Renal pelvis (tissue), 4 donors: Measurements from ENCODE around the gene FERD3L. TPM values are rescaled to one million over a fixed set of nuclear protein-coding genes. Genes with fewer than 3 reads are reported as not detected.

Source experiments
- DNase-seq: peaks from one replicate; pipeline ENCODE4 v3.0.0-alpha.2; 2013
- polyA plus RNA-seq, 3 donors: library from polyadenylated mRNA; unstranded; fragments of 120-200 nt; gene quantifications; one replicate each; pipeline ENCODE4 v1.2.1, GENCODE V29; 2013; ENCODE audit not compliant: insufficient read length in 3 of 3

FERD3L gene
- polyA plus RNA-seq, 3 donors = not detected

DNA sequence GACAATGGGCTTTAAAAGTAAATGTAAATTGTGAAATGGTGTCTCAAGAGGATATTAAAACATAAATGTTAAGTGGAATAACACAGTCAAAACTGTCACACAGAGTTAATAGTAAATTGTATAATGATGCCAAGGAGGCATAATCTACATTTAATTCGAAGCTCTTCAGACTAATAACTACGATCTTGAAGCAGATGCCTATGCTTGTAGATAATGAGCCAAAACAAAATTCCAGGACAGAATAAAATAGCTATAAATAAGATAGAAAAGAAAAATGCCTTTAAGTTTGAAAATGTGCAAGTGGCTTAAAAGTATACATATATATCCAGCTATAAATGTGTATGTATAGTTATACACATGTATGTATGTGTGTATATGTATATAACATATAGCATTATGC, 45.3 kb downstream of the FERD3L start:
- no peak for DNase-seq

DNA sequence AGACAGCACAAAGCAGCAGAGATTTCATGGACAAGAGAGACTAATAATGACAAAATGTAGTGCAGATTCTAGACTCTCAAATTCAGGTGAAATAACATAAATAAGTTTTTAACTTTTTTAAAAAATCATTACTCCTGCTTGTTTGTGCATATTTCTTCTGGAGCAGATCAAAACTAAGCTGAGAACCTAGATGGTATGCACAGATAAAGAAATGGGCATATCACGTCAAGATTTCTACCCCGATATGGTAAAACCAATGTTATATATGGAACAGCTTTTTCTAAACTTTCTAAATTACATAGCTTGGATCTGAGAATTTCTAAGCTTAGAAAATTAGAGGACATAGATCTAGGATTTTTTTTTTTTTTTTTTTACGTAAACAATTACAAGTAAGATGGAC, 46.0 kb downstream of the FERD3L start:
- DNase-seq = no peak

DNA sequence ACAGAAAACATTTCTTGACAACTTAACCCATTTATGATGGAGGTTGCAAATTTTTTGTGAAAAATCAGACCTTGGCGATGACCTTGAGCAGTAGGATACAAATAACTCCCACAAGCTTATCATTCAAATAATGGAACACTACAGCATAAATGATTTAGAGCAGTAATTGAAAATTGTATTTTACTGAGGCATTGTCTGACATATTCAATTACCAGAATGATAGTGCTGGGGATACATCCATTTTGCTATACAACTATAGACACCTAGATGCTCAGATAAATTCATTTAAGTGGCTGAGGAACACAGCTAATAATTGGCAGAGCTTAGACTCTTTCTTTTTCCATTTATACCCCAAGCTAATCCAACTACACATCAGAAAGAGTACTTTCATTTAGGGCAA, 46.7 kb downstream of the FERD3L start:
- no peak for DNase-seq

DNA sequence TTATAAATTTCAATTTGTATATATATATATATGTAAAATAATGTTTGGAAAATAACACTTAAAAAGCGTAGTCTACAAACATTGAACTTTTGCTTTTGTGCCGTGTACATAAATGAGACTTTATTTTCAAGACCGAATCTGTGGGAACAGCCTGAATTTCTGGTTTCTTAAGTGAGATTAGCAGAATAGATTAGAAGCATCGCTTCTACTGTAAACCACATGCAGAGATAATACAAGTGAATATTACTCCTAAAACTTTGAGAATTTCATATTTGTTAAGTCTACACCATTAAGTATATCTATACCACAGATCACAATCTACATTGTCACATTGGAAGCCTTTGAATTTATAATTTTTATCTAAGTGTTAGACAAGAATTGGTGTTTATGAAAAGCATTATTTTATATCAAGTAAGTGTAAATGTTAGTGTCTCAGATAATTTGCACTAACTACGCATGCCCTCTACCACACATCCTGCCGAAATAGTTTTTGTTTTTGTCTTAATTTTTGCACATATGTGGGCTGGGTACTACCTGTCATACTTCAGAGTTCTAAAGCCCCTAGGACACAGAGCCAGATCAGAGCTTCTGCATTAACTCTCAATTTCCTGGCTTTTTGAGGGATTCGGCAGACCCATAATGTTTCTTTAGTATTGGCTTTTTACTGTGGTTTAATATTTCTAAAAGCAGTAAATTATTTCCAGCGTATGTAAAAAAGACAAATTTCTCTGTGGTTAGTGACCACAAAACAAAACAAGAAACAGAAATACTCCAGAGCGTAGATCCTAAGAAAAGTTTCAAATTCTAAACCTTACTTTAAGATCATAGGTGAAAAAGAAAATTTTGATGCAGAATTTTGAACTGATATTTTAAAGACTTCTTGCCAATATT, 47.8 kb downstream of the FERD3L start:
- no peak for DNase-seq

DNA sequence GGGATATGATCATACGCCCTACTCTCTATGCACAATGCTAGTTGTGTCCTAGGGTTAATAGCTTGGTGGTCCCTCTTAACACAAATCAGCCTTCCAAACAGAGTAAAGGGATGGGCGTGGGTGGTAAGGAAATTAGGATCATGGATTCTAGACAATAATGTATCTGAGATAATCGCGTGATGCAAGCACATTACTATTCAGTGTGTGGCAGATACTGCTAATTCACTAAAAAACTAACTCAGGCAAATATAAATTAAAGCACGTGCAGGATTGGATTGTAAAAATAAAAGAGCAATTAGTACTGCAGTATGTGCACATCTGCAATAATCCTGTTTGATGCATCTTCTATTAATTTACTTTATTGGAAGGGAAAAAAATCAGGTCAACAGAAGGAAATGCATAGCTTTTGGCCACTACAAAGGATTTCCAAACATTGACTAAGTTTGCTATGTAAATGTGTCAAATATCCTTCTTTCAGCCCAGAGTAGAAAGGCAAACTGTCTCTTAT, 49.8 kb downstream of the FERD3L start:
- no peak for DNase-seq

Other genes with a start within 250 kb of the FERD3L start
- gene TWIST1, start 27.8 kb downstream of the FERD3L start, polyA plus RNA-seq = 1 to 10 TPM; 5.3 to 7.9 (median 7.1) TPM